Stimulated activated CD8-positive, alpha-beta memory T cell treated with anti-CD3 and anti-CD28 coated beads, Interleukin-4, amount 100 ng/mL, for 24 hours (primary cell): ENCODE data around the gene AGFG1.
A peak's percentile ranks its signal among the peaks of the same experiment; 100 is the strongest.

Experiments
- DNase-seq: peaks from one replicate; pipeline ENCODE4 v3.0.0-alpha.2; 2020; ENCODE audit warnings: low read depth

The AGFG1 gene

GRCh38 chr2:227471924-227472264 lies at the start of gene AGFG1:
AGFG1 (plus strand) TSS chr2:227472156; CDS start chr2:227472422, 266 bp downstream.
- peak; percentile 76 for DNase-seq

DNA sequence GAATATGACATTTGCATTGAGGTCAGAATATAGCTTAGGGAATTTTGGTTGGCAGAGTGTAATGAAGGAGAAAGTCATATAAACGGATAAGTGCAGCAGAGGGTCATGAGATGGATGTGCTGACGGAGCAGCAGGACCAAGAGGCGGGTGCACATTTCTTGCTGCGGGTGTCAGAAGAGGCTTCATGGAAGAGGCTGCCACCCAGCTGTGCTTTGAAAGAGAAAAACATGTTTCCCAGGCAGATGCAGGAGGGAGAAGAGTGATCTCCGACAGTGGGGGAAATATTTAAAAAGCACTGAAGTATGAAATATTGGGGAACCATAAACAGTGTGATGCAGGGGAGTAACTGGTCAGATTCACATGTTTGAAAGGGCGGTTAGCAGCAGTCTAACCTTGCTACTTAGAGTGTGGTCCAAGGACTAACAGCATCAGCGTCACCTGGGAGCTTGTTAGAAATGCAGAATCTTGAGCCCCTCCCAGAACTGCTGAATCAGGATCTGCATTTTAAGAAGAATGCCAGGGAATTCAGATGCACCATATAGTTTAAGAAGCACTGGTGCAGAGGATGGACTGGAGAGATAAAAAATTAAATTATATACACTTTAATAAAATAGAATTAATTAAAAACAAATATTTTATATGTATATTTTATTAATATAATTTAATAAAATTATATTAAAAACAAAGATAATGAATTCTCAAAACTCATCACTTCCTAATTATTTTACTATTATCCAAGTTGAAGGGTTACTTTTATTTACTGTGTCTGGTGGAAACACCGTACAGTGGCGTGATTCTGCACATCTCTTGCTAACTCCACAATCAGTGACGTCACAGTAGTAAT lies 48.1 kb upstream of the AGFG1 start:
- DNase-seq: no peak

- no peak for DNase-seq
Measured at GRCh38 chr2:227428731-227429285, 43.1 kb upstream of the AGFG1 start.

DNA sequence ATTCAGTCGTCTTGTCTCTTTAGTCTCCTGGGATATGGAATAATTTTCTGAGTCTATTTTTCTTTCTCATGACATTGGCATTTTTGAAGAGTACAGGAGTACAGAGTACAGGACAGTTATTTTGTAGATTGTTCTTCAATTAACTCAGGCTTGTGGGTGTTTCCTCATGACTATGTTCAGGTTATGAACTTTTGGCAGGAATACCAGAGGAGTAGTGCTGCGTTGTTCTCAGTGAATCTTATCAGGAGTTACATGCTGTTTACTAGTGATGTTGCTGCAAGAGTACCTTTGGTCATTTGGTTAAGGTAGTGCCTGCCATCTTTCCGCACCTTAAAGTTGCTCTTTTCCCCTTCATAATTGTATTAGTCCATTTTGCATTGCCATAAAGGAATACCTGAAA lies 41.3 kb upstream of the AGFG1 start:
- DNase-seq: no peak

DNA sequence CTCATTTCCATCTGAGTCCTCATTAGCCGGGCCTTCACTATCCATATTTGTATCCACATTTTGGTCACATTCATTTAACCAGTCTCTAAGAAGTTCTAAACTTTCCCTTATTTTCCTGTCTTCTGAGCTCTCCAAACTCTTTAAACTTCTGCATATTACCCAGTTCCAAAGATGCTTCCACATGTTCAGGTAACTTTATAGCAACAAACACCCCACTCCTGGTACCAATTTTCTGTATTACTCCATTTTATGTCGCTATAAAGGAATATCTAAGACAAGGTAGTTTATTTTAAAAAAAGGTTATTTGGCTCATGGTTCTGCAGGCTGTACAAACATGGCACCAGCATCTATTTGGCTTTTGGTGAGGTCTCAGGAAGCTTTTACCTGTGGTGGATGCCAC lies 38.8 kb upstream of the AGFG1 start:
- DNase-seq: no peak

GRCh38 chr2:227436436-227437174 lies 35.4 kb upstream of the AGFG1 start:
- no peak for DNase-seq

- DNase-seq: no peak
Measured at GRCh38 chr2:227439214-227439613, 32.7 kb upstream of the AGFG1 start.

DNA sequence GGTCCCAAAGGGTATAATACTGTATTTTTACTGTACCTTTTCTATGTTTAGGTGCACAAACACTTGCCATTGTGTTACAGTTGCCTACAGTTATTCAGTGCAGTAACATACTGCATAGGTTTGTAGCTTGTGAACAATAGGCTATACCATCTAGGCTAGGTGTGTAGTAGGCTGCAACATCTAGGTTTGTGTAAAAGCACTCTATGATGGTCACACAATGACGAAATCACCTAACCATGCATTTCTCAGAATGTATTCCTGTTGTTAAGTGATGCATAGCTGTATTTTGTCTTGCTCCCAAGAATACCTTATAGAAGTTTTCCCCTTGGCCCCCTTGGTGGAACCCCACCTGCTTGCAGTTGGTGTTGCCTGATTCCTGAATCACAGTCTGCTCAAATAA lies 29.3 kb upstream of the AGFG1 start:
- no peak for DNase-seq

GRCh38 chr2:227443889-227444568 lies 27.9 kb upstream of the AGFG1 start:
- DNase-seq: no peak

DNA sequence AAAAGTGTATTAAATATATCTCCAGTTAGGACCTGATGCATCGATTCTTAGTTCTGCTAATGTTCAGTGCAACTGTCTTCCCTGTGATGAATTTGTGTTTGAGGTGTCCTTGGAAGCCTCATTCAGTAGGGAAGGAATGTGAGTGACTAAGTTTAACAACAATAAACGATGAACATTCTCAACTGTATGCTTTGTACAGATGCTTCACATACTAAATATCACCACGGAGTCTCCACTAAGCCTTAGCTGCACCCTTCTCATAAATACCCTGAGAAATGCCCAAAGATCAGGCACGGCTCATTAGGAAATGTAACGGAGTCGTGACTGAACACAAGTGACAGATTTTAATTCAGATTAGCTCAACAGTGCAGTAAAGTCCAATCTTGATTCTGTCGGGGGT lies 24.4 kb upstream of the AGFG1 start:
- DNase-seq: no peak

DNA sequence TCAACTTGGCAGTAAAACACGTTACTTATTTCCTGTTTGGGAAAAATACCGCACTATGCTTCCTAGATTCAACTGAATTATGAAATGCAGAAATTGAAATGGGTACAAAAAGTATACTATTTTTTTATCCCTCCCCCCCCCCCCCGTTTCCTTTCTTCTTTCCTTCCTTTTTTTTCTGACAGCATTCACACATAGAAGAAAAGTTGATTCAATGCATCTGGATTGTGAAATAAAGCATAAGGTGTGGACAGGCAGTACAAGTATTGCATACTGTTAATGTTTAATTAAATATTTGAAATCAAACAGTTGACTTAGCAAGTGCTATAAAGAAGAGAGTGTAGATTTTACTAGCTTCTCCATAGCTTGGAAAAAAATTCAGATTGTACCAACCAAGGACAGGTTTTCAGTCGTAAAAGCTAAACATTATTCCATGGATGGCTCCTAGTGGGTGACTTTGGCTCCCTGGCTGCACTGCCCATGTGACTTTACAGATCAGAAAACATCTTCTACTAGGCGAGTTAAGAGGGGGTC lies 21.6 kb upstream of the AGFG1 start:
- no peak for DNase-seq

DNA sequence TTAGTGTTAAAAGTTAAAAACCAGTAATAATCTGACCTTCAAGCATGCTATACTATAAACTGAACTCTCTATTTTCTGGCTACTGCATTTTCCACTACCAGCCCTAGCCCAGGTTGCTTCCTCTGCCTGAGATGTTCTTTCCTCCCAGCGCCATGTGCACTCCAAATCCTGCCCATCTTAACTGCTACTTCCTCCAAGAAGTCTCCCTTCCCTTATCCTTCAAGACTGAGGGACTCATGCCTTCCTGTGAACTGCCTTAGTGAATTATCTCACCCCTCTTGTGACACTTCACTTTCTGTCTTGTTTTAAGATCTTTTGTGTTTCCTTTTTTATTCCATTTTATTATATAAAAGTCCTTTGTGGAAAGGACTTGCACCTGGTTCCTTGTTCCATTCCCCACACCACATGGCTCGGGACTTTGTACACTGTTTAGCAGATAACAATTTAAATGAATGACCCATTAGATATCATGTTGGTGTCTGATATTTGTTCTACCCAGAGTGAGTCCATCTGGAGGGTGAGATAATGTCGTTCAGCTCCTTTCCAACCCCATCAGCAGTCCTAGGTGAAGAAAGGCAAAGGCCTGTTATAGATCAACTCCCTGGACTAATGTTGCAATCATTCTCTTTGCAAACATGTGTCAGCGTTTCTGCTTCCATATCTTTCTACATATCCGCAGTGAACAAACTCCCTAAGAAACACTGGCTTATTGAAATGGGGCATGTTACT lies 20.9 kb upstream of the AGFG1 start:
- no peak for DNase-seq

DNA sequence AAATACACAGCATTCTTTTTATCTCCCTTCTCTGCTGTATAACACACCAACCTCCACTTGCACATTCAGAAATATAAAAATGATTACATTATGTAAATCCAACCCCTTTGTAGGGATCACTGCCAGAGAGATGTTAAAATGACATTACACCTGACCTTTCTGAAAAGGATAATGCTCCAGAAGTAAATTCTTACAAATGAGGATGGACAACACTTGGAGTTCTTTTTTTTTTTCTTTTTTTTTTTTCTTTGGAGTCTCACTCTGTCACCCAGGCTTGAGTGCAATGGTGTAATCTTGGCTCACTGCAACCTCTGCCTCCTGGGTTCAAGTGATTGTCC lies 20.3 kb upstream of the AGFG1 start:
- DNase-seq: no peak

DNA sequence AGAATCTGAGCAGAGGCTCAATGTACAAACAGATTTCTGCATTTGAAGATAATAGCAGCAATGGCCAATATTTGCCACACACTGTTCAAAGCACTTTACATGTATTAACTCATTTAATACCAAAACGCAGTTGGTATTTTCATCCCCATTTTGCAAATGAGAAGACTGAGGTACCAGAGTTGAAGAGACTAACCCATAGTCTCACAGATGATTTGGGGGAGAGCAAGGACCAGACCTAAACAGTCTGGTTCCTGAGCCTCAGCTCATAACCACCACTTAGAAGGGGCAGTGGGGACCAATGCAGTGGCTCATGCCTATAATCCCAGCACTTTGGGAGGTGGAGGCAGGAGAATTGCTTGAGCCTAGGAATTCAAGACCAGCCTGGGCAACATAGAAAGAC lies 18.1 kb upstream of the AGFG1 start:
- no peak for DNase-seq

- DNase-seq: no peak
Measured at GRCh38 chr2:227454323-227454860, 17.6 kb upstream of the AGFG1 start.

DNA sequence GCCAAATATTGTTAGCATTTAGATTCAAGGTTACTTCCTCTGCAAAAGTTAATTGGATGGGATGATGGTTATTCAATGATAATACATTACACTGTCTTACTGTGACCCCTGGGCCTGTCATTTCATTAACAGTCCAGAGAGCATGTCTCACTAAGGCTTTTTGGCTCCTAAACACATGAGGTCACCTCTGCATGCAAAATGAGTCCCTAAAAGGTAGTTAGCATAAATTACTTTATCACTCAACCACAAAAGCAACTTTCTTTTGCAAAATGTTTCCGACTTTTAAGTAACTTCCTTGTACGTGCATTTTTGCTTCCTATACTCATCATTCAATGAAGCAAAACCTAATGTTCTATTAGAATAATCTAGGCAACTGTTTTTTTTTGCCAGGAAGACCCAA lies 16.8 kb upstream of the AGFG1 start:
- DNase-seq: no peak

DNA sequence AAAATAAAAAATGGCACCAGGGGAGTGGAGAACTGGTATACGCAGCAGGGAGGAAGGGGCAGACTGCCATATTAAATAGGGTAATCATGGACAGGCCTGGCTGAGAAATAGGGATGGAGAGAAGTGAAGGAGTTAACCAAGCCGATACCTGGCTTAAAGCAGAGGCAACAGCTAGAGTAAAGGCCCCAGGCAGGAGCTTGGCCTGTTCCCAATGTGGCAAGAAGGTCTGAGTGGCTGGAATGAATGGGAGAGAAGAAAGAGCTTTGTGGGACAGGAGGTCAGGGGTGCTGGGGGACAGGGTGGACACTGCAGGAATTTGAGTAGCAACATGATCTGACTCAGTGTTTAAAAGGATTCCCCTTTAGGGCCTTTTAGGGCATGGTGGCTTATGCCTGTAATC lies 15.9 kb upstream of the AGFG1 start:
- DNase-seq: no peak

DNA sequence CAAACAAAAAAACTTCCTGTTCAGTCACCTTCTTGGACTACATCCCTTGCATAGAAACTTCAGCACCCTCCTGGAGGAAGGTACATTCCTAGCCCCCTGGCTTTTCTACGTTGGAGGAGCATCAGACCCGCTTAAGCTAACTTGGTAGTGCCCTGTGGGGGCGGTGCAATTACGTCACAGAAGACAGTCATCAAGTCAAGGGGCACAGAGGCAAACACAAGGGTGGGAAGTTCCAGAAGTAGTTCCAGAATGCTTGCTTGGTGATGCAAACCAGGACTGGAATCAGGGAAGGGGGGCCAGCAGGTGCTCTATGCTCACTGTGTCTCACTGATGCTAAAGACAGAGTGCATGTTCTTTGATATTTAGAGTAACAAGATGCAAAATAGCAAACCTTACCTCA lies 15.2 kb upstream of the AGFG1 start:
- no peak for DNase-seq

- DNase-seq: peak; percentile 67
Measured at GRCh38 chr2:227460070-227460485, 11.9 kb upstream of the AGFG1 start.

GRCh38 chr2:227460833-227461232 lies 11.1 kb upstream of the AGFG1 start:
- no peak for DNase-seq

DNA sequence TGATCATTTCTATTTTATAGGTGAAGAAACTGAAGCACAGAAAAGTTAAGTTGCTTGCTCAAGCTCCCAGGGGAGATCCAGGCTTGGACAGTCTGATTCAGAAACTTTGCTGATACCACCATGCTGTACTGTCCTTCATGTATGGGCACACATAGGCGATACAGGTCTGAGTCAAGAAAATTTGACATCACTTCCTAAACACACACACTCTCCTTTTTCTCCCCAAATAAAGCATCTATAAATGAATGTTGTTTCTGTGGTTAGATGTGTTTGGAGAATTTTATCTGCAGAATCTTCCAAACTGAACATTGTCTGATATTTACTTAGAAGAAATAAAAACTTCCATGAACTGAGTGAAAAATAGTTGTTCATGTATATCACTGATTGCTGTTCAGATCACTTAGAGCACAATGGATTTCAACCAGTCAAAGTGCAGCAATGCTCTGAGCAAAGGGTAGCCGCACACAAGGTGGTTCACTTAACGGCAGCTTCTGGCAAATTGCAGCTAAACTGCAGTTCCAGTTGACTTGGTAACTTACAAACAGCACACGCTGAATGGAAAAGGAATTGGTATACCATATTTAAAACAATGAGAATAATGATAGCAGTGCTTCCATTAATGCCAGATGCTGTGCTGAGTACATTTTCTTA lies 10.0 kb upstream of the AGFG1 start:
- no peak for DNase-seq
